ENCODE results near the gene IL13RA1. TPM values are rescaled to one million over a fixed set of nuclear protein-coding genes. Genes with fewer than 3 reads are reported as not detected.
"Not testable (repeated sequence)": the region's sequence is repeated elsewhere in the genome, so short reads cannot be mapped to it uniquely, and the experiment has no call there.

The IL13RA1 gene
- total RNA-seq, 4 donors from 2014 or later = 34.8 to 61.2 (median 46.9) TPM

GRCh38 chrX:118729042-118729652 lies 1.7 kb downstream of the IL13RA1 start:
- Histone ChIP-seq H3K4me1 (peaks cover 0 to 33% (median 2%) of the 10 kb centered on the region in 4 donors), H3K9me3 (no peaks in the 10 kb centered on the region), H3K36me3 (no peaks in the 10 kb centered on the region), H3K4me3 (peak overlapping the region in 1 of 4 donors; percentile 84), H3K27ac (peak overlapping the region in 2 of 4 donors; percentile 49 to 93), H3K27me3 (no peaks in the 10 kb centered on the region)
- TF ChIP-seq POLR2A (IDR thresholded peaks at IDR 0.05) (no peak), CTCF (IDR thresholded peaks at IDR 0.05) (no peak), EP300 (IDR thresholded peaks at IDR 0.05) (no peak)
- WGBS, 2 donors = 63 to 82% methylated on average over 3 of the region's 3 CpGs
- DNase-seq (ENCODE audit: low spot score in 2 of 2) = no peak

- peak overlapping the region in 1 of 4 donors; percentile 84 for H3K4me3 ChIP-seq
- WGBS, 2 donors = 59 to 60% methylated on average over 3 to 4 of the region's 4 CpGs
- DNase-seq (ENCODE audit: low spot score in 2 of 2) = no peak
- no peaks in the 10 kb centered on the region for H3K27me3 ChIP-seq
- no peak for TF ChIP-seq POLR2A (IDR thresholded peaks at IDR 0.05)
- TF ChIP-seq EP300 (IDR thresholded peaks at IDR 0.05) = peak in 1 of 2 donors; percentile 38
- H3K9me3 ChIP-seq = no peaks in the 10 kb centered on the region
- H3K36me3 ChIP-seq = no peaks in the 10 kb centered on the region
- peak overlapping the region in 3 of 4 donors; percentile 42 to 65 (median 49) for H3K27ac ChIP-seq
- H3K4me1 ChIP-seq = peaks cover 0 to 23% (median 0%) of the 10 kb centered on the region in 4 donors
Measured at GRCh38 chrX:118730500-118731247, 3.3 kb downstream of the IL13RA1 start.

- WGBS, 2 donors = 91 to 96% methylated on average over 3 of the region's 3 CpGs
- peaks cover 0 to 12% (median 0%) of the 10 kb centered on the region in 4 donors for H3K4me1 ChIP-seq
- not testable (repeated sequence) for H3K36me3 ChIP-seq; H3K4me3 ChIP-seq; H3K27ac ChIP-seq; H3K27me3 ChIP-seq; DNase-seq (ENCODE audit: low spot score in 2 of 2); H3K9me3 ChIP-seq
Measured at GRCh38 chrX:118732551-118732950, 5.1 kb downstream of the IL13RA1 start.

GRCh38 chrX:118734909-118735308 lies 7.5 kb downstream of the IL13RA1 start:
- no peaks in the 10 kb centered on the region for H3K9me3 ChIP-seq
- 82 to 86% methylated on average over 2 of the region's 2 CpGs for WGBS, 2 donors
- TF ChIP-seq CTCF (IDR thresholded peaks at IDR 0.05) = no peak
- TF ChIP-seq EP300 (IDR thresholded peaks at IDR 0.05) = no peak
- no peak for TF ChIP-seq POLR2A (IDR thresholded peaks at IDR 0.05)

GRCh38 chrX:118736394-118737010 lies 9.1 kb downstream of the IL13RA1 start:
- WGBS, 2 donors = 79 to 97% methylated on average over 7 of the region's 7 CpGs
- DNase-seq (ENCODE audit: low spot score in 2 of 2) = no peak
- TF ChIP-seq POLR2A (IDR thresholded peaks at IDR 0.05) (no peak), CTCF (IDR thresholded peaks at IDR 0.05) (no peak), EP300 (IDR thresholded peaks at IDR 0.05) (no peak)
- Histone ChIP-seq H3K27ac (no peak overlapping the region), H3K4me3 (no peak overlapping the region), H3K27me3 (no peaks in the 10 kb centered on the region), H3K36me3 (no peaks in the 10 kb centered on the region), H3K4me1 (peaks cover 0 to 4% (median 0%) of the 10 kb centered on the region in 4 donors), H3K9me3 (no peaks in the 10 kb centered on the region)

More at GRCh38 chrX:118734909-118735308, 7.5 kb downstream of the IL13RA1 start:
- Histone ChIP-seq H3K36me3 (no peaks in the 10 kb centered on the region), H3K4me1 (peaks cover 0 to 7% (median 0%) of the 10 kb centered on the region in 4 donors), H3K4me3 (no peak overlapping the region), H3K27me3 (no peaks in the 10 kb centered on the region), H3K27ac (no peak overlapping the region)
- no peak for DNase-seq (ENCODE audit: low spot score in 2 of 2)

- Histone ChIP-seq H3K9me3 (no peaks in the 10 kb centered on the region), H3K36me3 (no peaks in the 10 kb centered on the region), H3K27me3 (no peaks in the 10 kb centered on the region), H3K4me3 (no peak overlapping the region), H3K27ac (no peak overlapping the region), H3K4me1 (peaks cover 0 to 4% (median 0%) of the 10 kb centered on the region in 4 donors)
- no peak for TF ChIP-seq POLR2A (IDR thresholded peaks at IDR 0.05)
- no peak for TF ChIP-seq EP300 (IDR thresholded peaks at IDR 0.05)
- TF ChIP-seq CTCF (IDR thresholded peaks at IDR 0.05) = no peak
- DNase-seq (ENCODE audit: low spot score in 2 of 2) = no peak
Measured at GRCh38 chrX:118739577-118739976, 12.2 kb downstream of the IL13RA1 start.
